Uterus (tissue), 4 donors: ENCODE measurements around the gene SPRING1. TPM values are rescaled to one million over a fixed set of nuclear protein-coding genes. Genes with fewer than 3 reads are reported as not detected.
A peak's percentile ranks its signal among the peaks of the same experiment; 100 is the strongest.

Experiments used
- DNase-seq, 2 donors: peaks; one replicate each; pipeline ENCODE4 v3.0.0-alpha.2; 2019 to 2020
- H3K27ac ChIP-seq, 2 donors: fragments of 200-600 bp; sonication (generic); 1 replicate in 1 of 2; 2 replicates in 1 of 2; pipeline ENCODE4 v1.5.1; 2016 to 2018
- H3K27me3 ChIP-seq, 2 donors: fragments of 200-600 bp; sonication (generic); one replicate each; pipeline ENCODE4 v1.5.1; 2018 to 2019; ENCODE audit warnings: control low read depth in 1 of 2
- H3K36me3 ChIP-seq, 2 donors: fragments of 200-600 bp; sonication (generic); one replicate each; pipeline ENCODE4 v1.5.1; 2019; ENCODE audit warnings: control low read depth in 1 of 2
- H3K4me1 ChIP-seq, 2 donors: fragments of 200-600 bp; sonication (generic); one replicate each; pipeline ENCODE4 v1.5.1; 2018 to 2019; ENCODE audit warnings: control low read depth in 1 of 2
- H3K4me3 ChIP-seq, 2 donors: fragments of 200-600 bp; sonication (generic); 1 replicate in 1 of 2; 2 replicates in 1 of 2; pipeline ENCODE4 v1.5.1; 2018 to 2019; ENCODE audit warnings: mild to moderate bottlenecking in 1 of 2
- H3K9me3 ChIP-seq, 2 donors: fragments of 200-600 bp; sonication (generic); one replicate each; pipeline ENCODE4 v1.5.1; 2019; ENCODE audit warnings: control low read depth in 1 of 2
- CTCF ChIP-seq, 4 experiments: fragments of 200-600 bp in 2 of 4; fragments of 450-650 bp in 2 of 4; sonication (generic) in 2 of 4; IDR thresholded peaks; one replicate each; pipeline ENCODE4 v1.5.1; 2016 to 2019; ENCODE audit warnings: antibody characterized with exemption in 4 of 4, mild to moderate bottlenecking in 2 of 4, moderate library complexity in 1 of 4
- POLR2A ChIP-seq, 2 donors: fragments of 450-650 bp; IDR thresholded peaks; one replicate each; pipeline ENCODE4 v1.6.1; 2016; ENCODE audit warnings: antibody characterized with exemption in 2 of 2, mild to moderate bottlenecking in 1 of 2, moderate library complexity in 1 of 2
- intact Hi-C: fragments of 100-400 bp; cut with DNase I; formaldehyde crosslinking; loops from one replicate; pipeline ENCODE4 v1.15.1; 2023; ENCODE audit warnings: low total_unique reads
- total RNA-seq, 4 donors: library from RNA; depleted of rRNA in 3 of 4; stranded (reverse); fragments of >200 nt in 3 of 4; gene quantifications; one replicate each; pipeline versions ENCODE4 v1.1.0 to v1.2.4, GENCODE V29; 2014 to 2023
- donor health status: DM: yes; HTN: yes; CAD: no.

The SPRING1 gene
- total RNA-seq, 4 donors from 2014 or later, result 14.3 to 26.2 (median 20.2) TPM

- H3K4me3 ChIP-seq, result no peak overlapping the region
- no peaks in the 10 kb centered on the region for H3K36me3 ChIP-seq
- no peak overlapping the region for H3K27ac ChIP-seq
- intact Hi-C loops, result no loop called here
- H3K27me3 ChIP-seq, result no peaks in the 10 kb centered on the region
- no peaks in the 10 kb centered on the region for H3K4me1 ChIP-seq
- no peaks in the 10 kb centered on the region for H3K9me3 ChIP-seq
- DNase-seq, result peak; percentile 52 to 64
- TF ChIP-seq CTCF (IDR thresholded peaks at IDR 0.05), result peak; percentile 80 to 96 (median 88)
- no peak for TF ChIP-seq POLR2A (IDR thresholded peaks at IDR 0.05)
Observed at GRCh38 chr12:116703214-116703795, 34.6 kb downstream of the SPRING1 start.

GRCh38 chr12:116701432-116701831 lies 36.4 kb downstream of the SPRING1 start:
- TF ChIP-seq POLR2A (IDR thresholded peaks at IDR 0.05) (no peak), CTCF (IDR thresholded peaks at IDR 0.05) (no peak)
- Histone ChIP-seq H3K27ac (no peak overlapping the region), H3K9me3 (no peaks in the 10 kb centered on the region), H3K4me1 (no peaks in the 10 kb centered on the region), H3K36me3 (no peaks in the 10 kb centered on the region), H3K27me3 (no peaks in the 10 kb centered on the region), H3K4me3 (no peak overlapping the region)
- intact Hi-C loops, result no loop called here
- DNase-seq, result no peak

DNA sequence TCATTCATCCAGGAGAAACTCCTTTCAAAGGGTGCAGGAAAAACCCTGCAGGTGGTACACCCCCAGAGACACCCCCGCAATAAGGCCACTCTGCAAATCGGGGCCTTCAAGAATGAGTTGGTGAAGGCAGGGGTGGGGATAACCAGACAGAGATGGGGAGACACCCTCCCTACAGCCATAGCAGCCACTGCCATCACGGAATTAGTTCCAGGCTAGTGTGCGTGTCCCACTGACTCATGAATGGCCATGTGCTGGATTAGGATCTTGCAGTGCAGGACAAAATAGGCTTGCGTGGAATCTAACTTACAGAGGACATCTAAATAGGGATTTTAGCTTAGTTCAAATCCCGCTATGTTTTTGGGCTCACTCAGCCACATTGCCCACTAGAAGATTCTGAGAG lies 37.8 kb downstream of the SPRING1 start:
- H3K4me1 ChIP-seq, result no peaks in the 10 kb centered on the region
- H3K36me3 ChIP-seq, result no peaks in the 10 kb centered on the region
- no peaks in the 10 kb centered on the region for H3K9me3 ChIP-seq
- DNase-seq, result no peak
- TF ChIP-seq POLR2A (IDR thresholded peaks at IDR 0.05), result no peak
- no peak overlapping the region for H3K27ac ChIP-seq
- H3K4me3 ChIP-seq, result no peak overlapping the region
- no peaks in the 10 kb centered on the region for H3K27me3 ChIP-seq
- intact Hi-C loops, result no loop called here

DNA sequence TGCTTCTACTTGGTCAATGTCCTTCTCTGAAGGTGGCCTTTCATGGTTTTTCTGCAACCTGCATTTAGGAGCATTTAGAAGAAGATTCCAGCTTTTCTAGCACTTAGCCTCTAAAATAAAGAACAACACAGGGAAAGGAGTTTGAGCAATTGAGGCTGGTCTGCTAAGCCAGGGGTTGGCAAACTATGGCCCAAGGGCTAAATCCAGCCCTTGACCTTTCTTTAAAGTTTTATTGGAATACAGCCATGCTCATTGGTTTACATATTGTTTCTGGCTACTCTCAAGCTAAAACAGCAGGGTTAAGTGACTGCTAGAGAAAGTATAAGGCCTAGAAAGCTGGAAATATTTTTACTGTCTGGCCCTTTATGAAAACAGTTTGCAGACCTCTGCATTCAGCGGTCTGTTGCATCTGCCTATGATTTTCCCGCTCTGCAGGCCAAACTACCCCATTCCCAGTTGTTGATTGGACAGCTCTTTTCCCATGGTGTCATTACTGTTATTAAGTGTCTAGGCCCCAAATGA lies 39.3 kb downstream of the SPRING1 start:
- intact Hi-C loops, result no loop called here
- Histone ChIP-seq H3K4me1 (no peaks in the 10 kb centered on the region), H3K9me3 (no peaks in the 10 kb centered on the region), H3K27me3 (no peaks in the 10 kb centered on the region), H3K36me3 (no peaks in the 10 kb centered on the region), H3K4me3 (no peak overlapping the region), H3K27ac (no peak overlapping the region)
- DNase-seq, result no peak
- TF ChIP-seq CTCF (IDR thresholded peaks at IDR 0.05), result no peak
- no peak for TF ChIP-seq POLR2A (IDR thresholded peaks at IDR 0.05)

DNA sequence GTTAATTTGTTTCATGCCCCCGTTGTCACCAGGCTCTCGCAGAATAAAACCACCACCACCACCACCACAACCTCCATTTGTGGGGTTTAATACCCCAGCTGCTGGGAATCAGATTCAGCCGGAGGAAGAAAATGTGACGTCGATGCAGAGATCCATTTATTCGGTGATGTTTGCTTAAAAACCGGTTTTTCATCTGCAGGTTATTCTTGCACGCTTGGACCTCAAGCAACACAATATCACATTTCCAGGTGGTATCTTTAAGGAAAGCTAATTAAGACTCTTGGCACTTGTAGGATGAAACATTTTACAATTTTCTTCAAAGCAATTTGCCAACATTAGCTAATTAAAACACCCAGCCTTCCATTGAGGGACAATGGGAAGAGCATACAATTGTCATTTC lies 39.8 kb downstream of the SPRING1 start:
- H3K27me3 ChIP-seq, result peaks cover 0 to 3% of the 10 kb centered on the region in 2 donors
- intact Hi-C loops, result no loop called here
- H3K4me1 ChIP-seq, result no peaks in the 10 kb centered on the region
- no peaks in the 10 kb centered on the region for H3K9me3 ChIP-seq
- TF ChIP-seq CTCF (IDR thresholded peaks at IDR 0.05) (no peak), POLR2A (IDR thresholded peaks at IDR 0.05) (no peak)
- no peak overlapping the region for H3K4me3 ChIP-seq
- no peak for DNase-seq
- H3K27ac ChIP-seq, result no peak overlapping the region
- no peaks in the 10 kb centered on the region for H3K36me3 ChIP-seq
